Measurements from ENCODE around the gene PSMA5. TPM values are rescaled to one million over a fixed set of nuclear protein-coding genes. Genes with fewer than 3 reads are reported as not detected.

Gene PSMA5
- total RNA-seq, 1 donor from 2014 or later = 62.0 TPM

- H3K27me3 ChIP-seq = peaks cover 62% of the 10 kb centered on the region
- Mint-ChIP-seq H3K36me3 (no peaks in the 10 kb centered on the region), H3K4me1 (no peaks in the 10 kb centered on the region), H3K9me3 (no peaks in the 10 kb centered on the region), H3K27me3 (ENCODE audit: insufficient read depth, low read depth) (no peaks in the 10 kb centered on the region), H3K27ac (no peak overlapping the region), H3K4me3 (no peak overlapping the region)
- no peaks in the 10 kb centered on the region for H3K9me3 ChIP-seq (ENCODE audit: low read depth)
- H3K9ac ChIP-seq = no peak overlapping the region
- no peaks in the 10 kb centered on the region for H3K4me1 ChIP-seq
- no peak overlapping the region for H3K4me3 ChIP-seq
- TF ChIP-seq EZH2phosphoT487 (IDR thresholded peaks at IDR 0.05) (no peak), EZH2 (IDR thresholded peaks at IDR 0.05) (no peak)
- no peaks in the 10 kb centered on the region for H3K36me3 ChIP-seq
- no peak overlapping the region for H3K27ac ChIP-seq
- no peaks in the 10 kb centered on the region for H3F3A ChIP-seq (ENCODE audit: low read depth)
- H3K79me2 ChIP-seq (ENCODE audit: low read depth) = no peaks in the 10 kb centered on the region
- no peak overlapping the region for H2AFZ ChIP-seq (replicated peaks)
- no peak for DNase-seq (ENCODE audit: low spot score)
- H3K4me2 ChIP-seq = no peak overlapping the region
- H4K20me1 ChIP-seq (ENCODE audit: low read depth) = no peaks in the 10 kb centered on the region
These were observed 14.8 kb upstream of the PSMA5 start for GRCh38 chr1:109441069-109441468.

GRCh38 chr1:109438798-109439297 is 12.6 kb upstream of the PSMA5 start:
- no peak overlapping the region for H3K27ac ChIP-seq
- no peak overlapping the region for H3K4me2 ChIP-seq
- no peak overlapping the region for H2AFZ ChIP-seq (replicated peaks)

GRCh38 chr1:109434484-109434883 is 8.2 kb upstream of the PSMA5 start:
- Histone ChIP-seq H4K20me1 (ENCODE audit: low read depth) (no peaks in the 10 kb centered on the region), H3K4me3 (no peak overlapping the region), H3K79me2 (ENCODE audit: low read depth) (no peaks in the 10 kb centered on the region), H3K4me1 (no peaks in the 10 kb centered on the region), H3K27ac (no peak overlapping the region), H3K36me3 (no peaks in the 10 kb centered on the region), H3K9me3 (ENCODE audit: low read depth) (no peaks in the 10 kb centered on the region), H3K27me3 (no peaks in the 10 kb centered on the region), H3K4me2 (no peak overlapping the region), H2AFZ (replicated peaks) (no peak overlapping the region), H3K9ac (no peak overlapping the region), H3F3A (ENCODE audit: low read depth) (no peaks in the 10 kb centered on the region)
- DNase-seq (ENCODE audit: low spot score) = no peak
- H3K27ac Mint-ChIP-seq = no peak overlapping the region
- H3K27me3 Mint-ChIP-seq (ENCODE audit: insufficient read depth, low read depth) = no peaks in the 10 kb centered on the region
- H3K4me1 Mint-ChIP-seq = no peaks in the 10 kb centered on the region
- peaks cover 3% of the 10 kb centered on the region for H3K36me3 Mint-ChIP-seq
- TF ChIP-seq EZH2phosphoT487 (IDR thresholded peaks at IDR 0.05) (no peak), EZH2 (IDR thresholded peaks at IDR 0.05) (no peak), CTCF (IDR thresholded peaks at IDR 0.05) (no peak)
- H3K9me3 Mint-ChIP-seq = peaks cover 9% of the 10 kb centered on the region
- no peak overlapping the region for H3K4me3 Mint-ChIP-seq

More at GRCh38 chr1:109438798-109439297, 12.6 kb upstream of the PSMA5 start:
- no peaks in the 10 kb centered on the region for H3K4me1 ChIP-seq
- no peak overlapping the region for H3K9ac ChIP-seq
- peaks cover 6% of the 10 kb centered on the region for H3K9me3 Mint-ChIP-seq
- peaks cover 39% of the 10 kb centered on the region for H3K27me3 ChIP-seq
- H3K4me1 Mint-ChIP-seq = no peaks in the 10 kb centered on the region
- H3F3A ChIP-seq (ENCODE audit: low read depth) = no peaks in the 10 kb centered on the region
- H3K9me3 ChIP-seq (ENCODE audit: low read depth) = no peaks in the 10 kb centered on the region
- H3K36me3 Mint-ChIP-seq = peaks cover 3% of the 10 kb centered on the region
- H3K4me3 Mint-ChIP-seq = no peak overlapping the region
- H3K79me2 ChIP-seq (ENCODE audit: low read depth) = no peaks in the 10 kb centered on the region
- no peak overlapping the region for H3K27ac Mint-ChIP-seq
- no peak for DNase-seq (ENCODE audit: low spot score)
- TF ChIP-seq CTCF (IDR thresholded peaks at IDR 0.05) = no peak
- no peak for TF ChIP-seq EZH2phosphoT487 (IDR thresholded peaks at IDR 0.05)
- no peak for TF ChIP-seq EZH2 (IDR thresholded peaks at IDR 0.05)
- H3K4me3 ChIP-seq = no peak overlapping the region
- no peaks in the 10 kb centered on the region for H3K36me3 ChIP-seq
- H3K27me3 Mint-ChIP-seq (ENCODE audit: insufficient read depth, low read depth) = no peaks in the 10 kb centered on the region
- H4K20me1 ChIP-seq (ENCODE audit: low read depth) = no peaks in the 10 kb centered on the region

GRCh38 chr1:109433322-109433721 is 7.1 kb upstream of the PSMA5 start:
- Histone ChIP-seq H3K9ac (no peak overlapping the region), H3K9me3 (ENCODE audit: low read depth) (no peaks in the 10 kb centered on the region), H3K4me1 (no peaks in the 10 kb centered on the region), H2AFZ (replicated peaks) (no peak overlapping the region), H3F3A (ENCODE audit: low read depth) (no peaks in the 10 kb centered on the region), H4K20me1 (ENCODE audit: low read depth) (no peaks in the 10 kb centered on the region), H3K4me2 (no peak overlapping the region), H3K27me3 (no peaks in the 10 kb centered on the region), H3K79me2 (ENCODE audit: low read depth) (no peaks in the 10 kb centered on the region), H3K27ac (no peak overlapping the region), H3K4me3 (no peak overlapping the region), H3K36me3 (no peaks in the 10 kb centered on the region)
- no peaks in the 10 kb centered on the region for H3K4me1 Mint-ChIP-seq
- no peak overlapping the region for H3K4me3 Mint-ChIP-seq
- peaks cover 3% of the 10 kb centered on the region for H3K36me3 Mint-ChIP-seq
- no peaks in the 10 kb centered on the region for H3K27me3 Mint-ChIP-seq (ENCODE audit: insufficient read depth, low read depth)
- no peak for TF ChIP-seq CTCF (IDR thresholded peaks at IDR 0.05)
- no peak for TF ChIP-seq EZH2phosphoT487 (IDR thresholded peaks at IDR 0.05)
- no peak for TF ChIP-seq EZH2 (IDR thresholded peaks at IDR 0.05)
- no peak for DNase-seq (ENCODE audit: low spot score)
- peaks cover 9% of the 10 kb centered on the region for H3K9me3 Mint-ChIP-seq
- no peak overlapping the region for H3K27ac Mint-ChIP-seq

All from neural progenitor cell (in vitro differentiated cells).